ENCODE measurements around the gene EFCAB9. TPM values are rescaled to one million over a fixed set of nuclear protein-coding genes. Genes with fewer than 3 reads are reported as not detected.

The EFCAB9 gene
- total RNA-seq, 1 donor from 2014 or later = not detected

GRCh38 chr5:172223901-172224873 is 30.2 kb downstream of the EFCAB9 start:
- DNase-seq (ENCODE audit: low spot score) = no peak
- intact Hi-C loops (cut with DNase I) = no loop called here
- no peak for ATAC-seq

GRCh38 chr5:172224996-172225395 is 31.0 kb downstream of the EFCAB9 start:
- intact Hi-C loops (cut with DNase I) = no loop called here
- DNase-seq (ENCODE audit: low spot score) (no peak), ATAC-seq (no peak)

GRCh38 chr5:172229904-172230303 is 35.9 kb downstream of the EFCAB9 start:
- DNase-seq (ENCODE audit: low spot score) (no peak), ATAC-seq (no peak)
- intact Hi-C loops (cut with DNase I) = no loop called here

- intact Hi-C loops (cut with DNase I) = no loop called here
- ATAC-seq = no peak
- DNase-seq (ENCODE audit: low spot score) = no peak
Observed at GRCh38 chr5:172234031-172234430, 40.1 kb downstream of the EFCAB9 start.

- DNase-seq (ENCODE audit: low spot score) (no peak), ATAC-seq (no peak)
- intact Hi-C loops (cut with DNase I) = no loop called here
Observed at GRCh38 chr5:172235132-172235780, 41.3 kb downstream of the EFCAB9 start.

GRCh38 chr5:172235827-172236736 is 42.1 kb downstream of the EFCAB9 start:
- DNase-seq (ENCODE audit: low spot score) (no peak), ATAC-seq (no peak)
- intact Hi-C loops (cut with DNase I) = no loop called here

- intact Hi-C loops (cut with DNase I) = no loop called here
- DNase-seq (ENCODE audit: low spot score) (no peak), ATAC-seq (no peak)
Observed at GRCh38 chr5:172238334-172238733, 44.4 kb downstream of the EFCAB9 start.

- intact Hi-C loops (cut with DNase I) = no loop called here
- DNase-seq (ENCODE audit: low spot score) (no peak), ATAC-seq (no peak)
Observed at GRCh38 chr5:172243302-172243701, 49.3 kb downstream of the EFCAB9 start.

GRCh38 chr5:172245046-172245445 is 51.1 kb downstream of the EFCAB9 start:
- intact Hi-C loops (cut with DNase I) = no loop called here

GRCh38 chr5:172245703-172246125 is 51.7 kb downstream of the EFCAB9 start:
- ATAC-seq = peak; percentile 70
- intact Hi-C loops (cut with DNase I) = no loop called here
- no peak for DNase-seq (ENCODE audit: low spot score)

More at GRCh38 chr5:172245046-172245445, 51.1 kb downstream of the EFCAB9 start:
- DNase-seq (ENCODE audit: low spot score) (no peak), ATAC-seq (no peak)

- intact Hi-C loops (cut with DNase I) = no loop called here
- DNase-seq (ENCODE audit: low spot score) (no peak), ATAC-seq (no peak)
Observed at GRCh38 chr5:172248637-172249036, 54.7 kb downstream of the EFCAB9 start.

- ATAC-seq (no peak), DNase-seq (ENCODE audit: low spot score) (no peak)
- intact Hi-C loops (cut with DNase I) = no loop called here
Observed at GRCh38 chr5:172251419-172251818, 57.4 kb downstream of the EFCAB9 start.

GRCh38 chr5:172252501-172252900 is 58.5 kb downstream of the EFCAB9 start:
- no peak for DNase-seq (ENCODE audit: low spot score)
- intact Hi-C loops (cut with DNase I) = no loop called here
- no peak for ATAC-seq

Other genes starting within 250 kb of the EFCAB9 start
- gene FBXW11, start 187.5 kb upstream of the EFCAB9 start, total RNA-seq = 67.7 TPM
- gene STK10, start 5.9 kb upstream of the EFCAB9 start, total RNA-seq = 89.4 TPM
- 29.2 TPM for gene UBTD2, start 89.6 kb downstream of the EFCAB9 start, total RNA-seq

All from sciatic nerve (tissue), 2 donors.